K562 (cell line): ENCODE data around the gene KRT4.

ENCODE experiments used
- ATF7 ChIP-seq: fragments of 450-650 bp; IDR thresholded peaks from 2 replicates; pipeline ENCODE4 v1.7.1; 2014; ENCODE audit warnings: mild to moderate bottlenecking, moderate library complexity
- CTCF ChIP-seq, 3 experiments: IDR thresholded peaks in 2 of 3; conservative IDR thresholded peaks in 1 of 3; 2 replicates each; pipeline ENCODE4 v1.5.1; 2011 to 2012; ENCODE audit warnings: low read length in 3 of 3, mild to moderate bottlenecking in 3 of 3, control low read depth in 2 of 3, improper control_type of control experiment in 1 of 3, inconsistent platforms in 1 of 3, low read depth in 1 of 3, mixed read lengths in 1 of 3, moderate library complexity in 1 of 3; ENCODE audit not compliant: insufficient read depth in 2 of 3
- DNMT1 ChIP-seq: fragments of 450-650 bp; IDR thresholded peaks from 2 replicates; pipeline ENCODE4 v1.6.1; 2016; ENCODE audit warnings: antibody characterized with exemption, mild to moderate bottlenecking
- ETV1 ChIP-seq: fragments of 450-650 bp; conservative IDR thresholded peaks from 2 replicates; pipeline ENCODE4 v1.6.1; 2016; ENCODE audit warnings: missing genetic modification characterization, control low read depth, low read depth, missing compliant biosample characterization
- HMG20B ChIP-seq: fragments of 250-450 bp; sonication (Bioruptor Pico); IDR thresholded peaks from 2 replicates; pipeline ENCODE4 v1.5.0; 2021; ENCODE audit warnings: mild to moderate bottlenecking
- IRF2 ChIP-seq: sonication (generic); formaldehyde crosslinking; IDR thresholded peaks from 2 replicates; pipeline ENCODE4 v1.8.1; 2022; ENCODE audit warnings: mild to moderate bottlenecking, missing genetic modification reagents
- MTA2 ChIP-seq: fragments of 450-650 bp; IDR thresholded peaks from 2 replicates; pipeline ENCODE4 v1.6.1; 2016; ENCODE audit warnings: low read depth
- NR2F6 ChIP-seq: fragments of 450-650 bp; formaldehyde crosslinking; IDR thresholded peaks from 2 replicates; pipeline ENCODE4 v1.4.0; 2020; ENCODE audit warnings: mild to moderate bottlenecking
- SMARCA5 ChIP-seq: fragments of 450-650 bp; IDR thresholded peaks from 2 replicates; pipeline ENCODE4 v1.6.1; 2016
- USF1 ChIP-seq: sonication (generic); formaldehyde crosslinking; IDR thresholded peaks from 2 replicates; pipeline ENCODE4 v1.9.0; 2022; ENCODE audit warnings: mild to moderate bottlenecking, missing genetic modification reagents
- ZBTB26 ChIP-seq: fragments of 450-650 bp; formaldehyde crosslinking; IDR thresholded peaks from 2 replicates; pipeline ENCODE4 v1.4.0; 2022; ENCODE audit warnings: missing genetic modification characterization
- ZNF384 ChIP-seq: IDR thresholded peaks from 2 replicates; pipeline ENCODE4 v1.6.1; 2012; ENCODE audit warnings: low read depth, low read length, improper control_type of control experiment
- ZSCAN29 ChIP-seq: fragments of 450-650 bp; IDR thresholded peaks from 2 replicates; pipeline ENCODE4 v1.6.1; 2017

- no peak for TF ChIP-seq NR2F6 (CRISPR knock-in tag)
- no peak for TF ChIP-seq IRF2 (CRISPR knock-in tag)
- no peak for TF ChIP-seq HMG20B (CRISPR knock-in tag)
- no peak for TF ChIP-seq USF1
- no peak for TF ChIP-seq CTCF (IDR thresholded peaks at IDR 0.05 in 2 of 3, conservative IDR thresholded peaks at IDR 0.05 in 1 of 3; ENCODE audit: insufficient read depth in 2 of 3, low read depth in 1 of 3, low read length in 3 of 3)
- no peak for TF ChIP-seq DNMT1
- no peak for TF ChIP-seq SMARCA5
- TF ChIP-seq ZSCAN29 = no peak
- TF ChIP-seq ATF7 = no peak
- no peak for TF ChIP-seq ZNF384
- TF ChIP-seq ZBTB26 = no peak
- TF ChIP-seq MTA2 = no peak
- no peak for TF ChIP-seq ETV1
These were observed 26.4 kb downstream of the KRT4 start for GRCh38 chr12:52787324-52788191.
